Measurements from ENCODE around the gene TNRC6C. TPM values are rescaled to one million over a fixed set of nuclear protein-coding genes. Genes with fewer than 3 reads are reported as not detected.

TNRC6C gene
- total and polyA plus RNA-seq, 2 of the 13 experiments (the other 11 are each of a cell fraction or from before 2014, with no cell fraction given): 0.66 to 4.9 TPM

GRCh38 chr17:78130090-78130436 lies 171.6 kb downstream of the TNRC6C start:
- intact Hi-C loops (cut with micrococcal nuclease; ENCODE audit: unreplicated experiment): no loop called here
- Histone ChIP-seq H3K27ac (ENCODE audit: extremely low read length, insufficient read depth, low read length) (peak overlapping the region; percentile 6), H3K4me3 (replicated peaks in 1 of 3; ENCODE audit: insufficient read depth in 1 of 3, low read depth in 2 of 3, low read length in 3 of 3) (peak overlapping the region; percentile 2 to 49 (median 35); a peak in 4 of 6 replicates), H4K20me1 (ENCODE audit: insufficient read depth, low read length) (peaks cover 3% of the 10 kb centered on the region; the same call in 1 of the 2 replicates), H2AFZ (ENCODE audit: low read length) (no peak overlapping the region), H3K79me2 (ENCODE audit: insufficient read depth, low read length) (peaks cover 17% of the 10 kb centered on the region), H3K36me3 (replicated peaks in 1 of 2; ENCODE audit: control insufficient read depth in 1 of 2, insufficient read depth in 2 of 2, low read length in 2 of 2) (peaks cover 7 to 14% of the 10 kb centered on the region in 2 experiments; a peak in 4 of 5 replicates), H3K4me1 (ENCODE audit: insufficient read depth, low read length) (peaks cover 68% of the 10 kb centered on the region), H3K9me3 (ENCODE audit: low read length) (no peaks in the 10 kb centered on the region), H3K27me3 (ENCODE audit: control insufficient read depth in 1 of 2, insufficient read depth in 2 of 2, low read length in 2 of 2) (no peaks in the 10 kb centered on the region), H3K4me2 (ENCODE audit: low read depth, low read length) (peak overlapping the region; percentile 90), H3K9ac (ENCODE audit: insufficient read depth, low read depth, low read length) (0 out of 2 replicates have a peak overlapping the region, but pooled peaks have one; percentile 4)
- in situ Hi-C loops (cut with HindIII; ENCODE audit: extremely low pct_ligation_motif_present, low pct_unique_long_range_greater_than_20kb): no loop called here
- POLR2A ChIA-PET: interaction anchor here (1.2 to 4.4 kb wide), 2 partner anchors 8 to 57 kb away, joined by 4 to 57 read pairs; partner anchors contain the start of genes AFMID and TK1
- WGBS (ENCODE audit: low lambda C conversion rate): 7% methylated on average over 5 of the region's 5 CpGs
- FAIRE-seq (no peak), ATAC-seq (no peak), DNase-seq (ENCODE audit: low spot score) (no peak)
- BruUV-seq (replicated peaks): no TSS peak
- CTCF ChIA-PET (ENCODE audit: low intra/inter-chr PET ratio, low total read pairs): no interaction called here
- peak; percentile 28; the same call in 1 of the 2 replicates for TF ChIP-seq AHR (CRISPR knock-in tag; IDR thresholded peaks at IDR 0.05)
- 0 out of 2 replicates have a peak, but pooled peaks have one; percentile 5 for TF ChIP-seq ZBED4 (CRISPR knock-in tag; IDR thresholded peaks at IDR 0.05; ENCODE audit: borderline replicate concordance)
- TF ChIP-seq ZNF772 (CRISPR knock-in tag; IDR thresholded peaks at IDR 0.05): 0 out of 2 replicates have a peak, but pooled peaks have one; percentile 79
- TF ChIP-seq NFYB (CRISPR knock-in tag; IDR thresholded peaks at IDR 0.05): no peak
- TF ChIP-seq TBX2 (CRISPR knock-in tag; IDR thresholded peaks at IDR 0.05; ENCODE audit: borderline replicate concordance): 0 out of 2 replicates have a peak, but pooled peaks have one; percentile 60
- TF ChIP-seq CENPX (CRISPR knock-in tag; IDR thresholded peaks at IDR 0.05): no peak
- TF ChIP-seq ZNF503 (CRISPR knock-in tag; IDR thresholded peaks at IDR 0.05): no peak
- TF ChIP-seq EED (CRISPR knock-in tag; IDR thresholded peaks at IDR 0.05): peak; percentile 91; the same call in 1 of the 2 replicates
- TF ChIP-seq ETV6 (CRISPR knock-in tag; conservative IDR thresholded peaks at IDR 0.05): no peak
- TF ChIP-seq MAZ (IDR thresholded peaks at IDR 0.05; ENCODE audit: borderline replicate concordance, low read depth, low read length): no peak
- 0 out of 2 replicates have a peak, but pooled peaks have one; percentile 55 for TF ChIP-seq MAZ (CRISPR knock-in tag; IDR thresholded peaks at IDR 0.05; ENCODE audit: low read depth)
- TF ChIP-seq ZSCAN9 (CRISPR knock-in tag; IDR thresholded peaks at IDR 0.05; ENCODE audit: borderline replicate concordance): 0 out of 2 replicates have a peak, but pooled peaks have one; percentile 12
- TF ChIP-seq YEATS2 (CRISPR knock-in tag; IDR thresholded peaks at IDR 0.05; ENCODE audit: borderline replicate concordance): no peak
- TF ChIP-seq ZNF788 (CRISPR knock-in tag; IDR thresholded peaks at IDR 0.05; ENCODE audit: borderline replicate concordance): peak; percentile 73; the same call in 1 of the 2 replicates
- TF ChIP-seq CREBL2 (CRISPR knock-in tag; IDR thresholded peaks at IDR 0.05; ENCODE audit: borderline replicate concordance): no peak
- TF ChIP-seq PREB (CRISPR knock-in tag; IDR thresholded peaks at IDR 0.05): no peak
